Sigmoid colon (tissue), 7 donors: ENCODE results near the gene ZNF566. TPM values are rescaled to one million over a fixed set of nuclear protein-coding genes. Genes with fewer than 3 reads are reported as not detected.
A peak's percentile ranks its signal among the peaks of the same experiment; 100 is the strongest.

ENCODE experiments used
- DNase-seq: peaks from one replicate; pipeline ENCODE4 v3.0.0-alpha.2; 2019
- H3K27ac ChIP-seq, 4 donors: fragments of 200-600 bp; sonication (generic); one replicate each; pipeline ENCODE4 v1.5.1; 2016 to 2019; ENCODE audit warnings: mild to moderate bottlenecking in 1 of 4
- H3K27me3 ChIP-seq, 3 donors: fragments of 200-600 bp; sonication (generic); one replicate each; pipeline ENCODE4 v1.5.1; 2019; ENCODE audit warnings: mild to moderate bottlenecking in 1 of 3
- H3K36me3 ChIP-seq, 4 donors: fragments of 200-600 bp; sonication (generic); one replicate each; pipeline ENCODE4 v1.5.1; 2016 to 2019
- H3K4me1 ChIP-seq, 4 donors: fragments of 200-600 bp; sonication (generic); one replicate each; pipeline ENCODE4 v1.5.1; 2017 to 2019
- H3K4me3 ChIP-seq, 4 donors: fragments of 200-600 bp; sonication (generic); one replicate each; pipeline ENCODE4 v1.5.1; 2017 to 2019; ENCODE audit warnings: mild to moderate bottlenecking in 2 of 4, moderate library complexity in 1 of 4
- H3K9me3 ChIP-seq, 4 donors: fragments of 200-600 bp in 3 of 4; sonication (generic) in 3 of 4; one replicate each; pipeline versions ENCODE4 v1.5.1 to v1.6.1; 2013 to 2019
- CTCF ChIP-seq, 4 experiments: fragments of 450-650 bp in 3 of 4; fragments of 200-600 bp in 1 of 4; IDR thresholded peaks; one replicate each; pipeline ENCODE4 v1.5.1; 2016 to 2019; ENCODE audit warnings: antibody characterized with exemption in 4 of 4, mild to moderate bottlenecking in 3 of 4, moderate library complexity in 2 of 4
- EP300 ChIP-seq, 4 donors: sonication (generic); formaldehyde crosslinking; IDR thresholded peaks; one replicate each; pipeline ENCODE4 v1.6.1; 2017; ENCODE audit warnings: antibody characterized with exemption in 4 of 4
- POLR2A ChIP-seq, 2 donors: fragments of 450-650 bp; IDR thresholded peaks; one replicate each; pipeline ENCODE4 v1.6.1; 2016; ENCODE audit warnings: antibody characterized with exemption in 2 of 2, mild to moderate bottlenecking in 2 of 2, moderate library complexity in 2 of 2
- POLR2AphosphoS5 ChIP-seq, 4 donors: sonication (generic); formaldehyde crosslinking; IDR thresholded peaks; one replicate each; pipeline ENCODE4 v1.6.1; 2017; ENCODE audit warnings: antibody characterized with exemption in 4 of 4
- WGBS, 2 donors: extraction: QIAGEN DNeasy Blood & Tissue Kit; methylation state at CpG; one replicate each; pipeline ENCODE4 v1.1.7; 2013; 5-methylcytosine and 5-hydroxymethylcytosine counted together
- intact Hi-C: fragments of 100-400 bp; cut with DNase I; formaldehyde crosslinking; loops from one replicate; pipeline ENCODE4 v1.15.1; 2023
- polyA plus RNA-seq, 3 donors: library from polyadenylated mRNA; stranded (reverse); fragments of 200-250 nt; gene quantifications; one replicate each; pipeline ENCODE4 v1.2.3, GENCODE V29; 2013
- total RNA-seq, 4 donors: library from RNA; depleted of rRNA; stranded (reverse); fragments of >200 nt; gene quantifications; one replicate each; pipeline ENCODE4 v1.1.0, GENCODE V29; 2016
- donor health status: healthy with polysubstance abuse.
- donor health status: Bipolar disorder and iron deficiency.
- donor health status: healthy.

ZNF566 gene
- total and polyA plus RNA-seq, 7 donors: 1.6 to 21.6 (median 15.5) TPM

- peak within 1 kb of the TSS; percentile 92 to 97 (median 93) for H3K27ac ChIP-seq
- peak; percentile 85 for DNase-seq
- TF ChIP-seq EP300 (IDR thresholded peaks at IDR 0.05): no peak
- TF ChIP-seq POLR2AphosphoS5 (IDR thresholded peaks at IDR 0.05): peak; percentile 59 to 89 (median 82)
- TF ChIP-seq POLR2A (IDR thresholded peaks at IDR 0.05): peak; percentile 35 to 63
- no peak for TF ChIP-seq CTCF (IDR thresholded peaks at IDR 0.05)
- intact Hi-C loops: loop anchor here (2.0 to 5.0 kb wide), 2 partner anchors 41 to 70 kb away; partner anchors contain the start of genes ZFP14 and ZNF566
- WGBS, 2 donors: 0 to 2% methylated on average over 70 of the region's 70 CpGs
- H3K9me3 ChIP-seq: no peaks in the 10 kb centered on the region
- H3K27me3 ChIP-seq: peaks cover 0 to 4% (median 3%) of the 10 kb centered on the region in 3 donors
- peaks cover 0 to 25% (median 20%) of the 10 kb centered on the region in 4 donors for H3K4me1 ChIP-seq
- no peaks in the 10 kb centered on the region for H3K36me3 ChIP-seq
- peak within 1 kb of the TSS; percentile 63 to 82 (median 70) for H3K4me3 ChIP-seq
These were observed 70.9 kb downstream of the ZNF566 start, which contains the start of gene ZFP82 for GRCh38 chr19:36418287-36419001. Gene ZFP82, minus strand, starts transcription at chr19:36418644. Its CDS starts 8,855 bp downstream, at chr19:36409789.

DNA sequence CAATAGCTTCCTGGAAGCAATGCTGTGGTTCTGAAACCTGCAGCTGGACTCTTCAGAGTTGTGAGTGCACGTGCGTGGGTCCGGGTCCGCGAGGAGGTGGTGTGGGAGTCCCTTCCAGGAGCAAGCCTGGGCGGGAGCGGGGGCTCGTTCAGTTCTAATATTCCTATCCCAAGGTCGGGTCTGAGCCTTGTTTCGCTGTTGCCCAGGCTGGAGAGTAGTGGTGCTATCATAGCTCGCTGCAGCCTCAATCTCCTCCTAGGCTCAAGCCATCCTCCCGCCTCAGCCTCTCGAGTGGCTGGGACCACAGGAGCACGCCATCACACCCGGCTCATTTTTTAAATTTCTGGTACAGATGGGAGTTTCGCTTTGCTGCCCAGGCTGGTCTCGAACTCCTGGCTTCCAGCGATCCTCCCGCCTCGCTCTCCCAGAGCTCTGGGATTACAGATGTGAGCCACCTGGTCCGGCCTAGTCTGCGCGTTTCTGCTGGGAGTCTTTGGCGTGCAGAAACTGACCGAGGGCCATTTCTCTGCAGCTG, 71.5 kb downstream of the ZNF566 start:
- DNase-seq: no peak

GRCh38 chr19:36409841-36410240, 79.5 kb downstream of the ZNF566 start:
- no peaks in the 10 kb centered on the region for H3K4me1 ChIP-seq
- H3K9me3 ChIP-seq: peaks cover 0 to 19% (median 0%) of the 10 kb centered on the region in 4 donors
- intact Hi-C loops: no loop called here
- TF ChIP-seq CTCF (IDR thresholded peaks at IDR 0.05): no peak
- TF ChIP-seq EP300 (IDR thresholded peaks at IDR 0.05): no peak
- TF ChIP-seq POLR2A (IDR thresholded peaks at IDR 0.05): no peak
- TF ChIP-seq POLR2AphosphoS5 (IDR thresholded peaks at IDR 0.05): no peak
- no peak overlapping the region for H3K4me3 ChIP-seq
- WGBS, 2 donors: 90 to 94% methylated on average over 5 of the region's 5 CpGs
- H3K27ac ChIP-seq: no peak overlapping the region
- H3K27me3 ChIP-seq: no peaks in the 10 kb centered on the region
- DNase-seq: no peak
- H3K36me3 ChIP-seq: peaks cover 27 to 51% (median 30%) of the 10 kb centered on the region in 4 donors

More for the DNA sequence above, 71.5 kb downstream of the ZNF566 start:
- Histone ChIP-seq H3K4me3 (peak overlapping the region; percentile 63 to 82 (median 70)), H3K27me3 (peaks cover 0 to 4% (median 3%) of the 10 kb centered on the region in 3 donors), H3K27ac (peak overlapping the region; percentile 92 to 97 (median 93)), H3K36me3 (no peaks in the 10 kb centered on the region), H3K9me3 (no peaks in the 10 kb centered on the region), H3K4me1 (peaks cover 0 to 25% (median 20%) of the 10 kb centered on the region in 4 donors)
- TF ChIP-seq CTCF (IDR thresholded peaks at IDR 0.05): no peak
- WGBS, 2 donors: 29 to 56% methylated on average over 25 of the region's 25 CpGs
- intact Hi-C loops: loop anchor here (2.0 to 5.0 kb wide), 2 partner anchors 41 to 71 kb away; partner anchors contain the start of genes ZFP14 and ZNF566

DNA sequence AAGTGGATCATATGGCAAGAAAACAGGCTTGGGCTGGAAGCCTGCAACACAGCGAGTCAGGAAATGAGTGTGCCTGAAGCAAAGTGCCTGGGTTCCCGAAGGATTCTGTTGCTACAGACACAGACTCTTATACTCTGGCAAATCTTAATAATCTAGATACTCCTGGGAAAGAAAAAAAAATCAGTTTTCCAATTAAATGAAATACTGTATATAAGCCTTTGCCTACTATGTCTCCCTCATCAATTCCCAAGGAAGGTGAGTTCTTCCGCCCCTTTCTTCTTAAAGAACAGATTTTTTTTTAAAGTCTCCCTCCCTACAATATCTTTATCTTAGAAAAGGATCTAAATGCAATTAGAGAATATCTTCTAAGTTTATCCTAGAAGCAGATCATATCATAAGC, 81.3 kb downstream of the ZNF566 start:
- Histone ChIP-seq H3K27me3 (no peaks in the 10 kb centered on the region), H3K9me3 (peaks cover 0 to 19% (median 0%) of the 10 kb centered on the region in 4 donors), H3K27ac (no peak overlapping the region), H3K36me3 (peaks cover 40 to 67% (median 41%) of the 10 kb centered on the region in 4 donors), H3K4me1 (no peaks in the 10 kb centered on the region), H3K4me3 (no peak overlapping the region)
- TF ChIP-seq CTCF (IDR thresholded peaks at IDR 0.05): no peak
- no peak for TF ChIP-seq POLR2A (IDR thresholded peaks at IDR 0.05)
- no peak for TF ChIP-seq POLR2AphosphoS5 (IDR thresholded peaks at IDR 0.05)
- no peak for TF ChIP-seq EP300 (IDR thresholded peaks at IDR 0.05)
- 95 to 97% methylated on average over 3 of the region's 3 CpGs for WGBS, 2 donors
- no peak for DNase-seq
- intact Hi-C loops: no loop called here
